Hindlimb muscle (tissue), 1 donor: ENCODE data around the gene ZFP69. TPM values are rescaled to one million over a fixed set of nuclear protein-coding genes. Genes with fewer than 3 reads are reported as not detected.

Source experiments
- DNase-seq: peaks from one replicate; pipeline ENCODE4 v3.0.0-alpha.2; 2013
- polyA plus RNA-seq: library from polyadenylated mRNA; unstranded; fragments of 120-200 nt; gene quantifications from one replicate; pipeline ENCODE4 v1.2.1, GENCODE V29; 2013; ENCODE audit not compliant: insufficient read length

Gene ZFP69
- polyA plus RNA-seq, 1 donor: 5.0 TPM

DNA sequence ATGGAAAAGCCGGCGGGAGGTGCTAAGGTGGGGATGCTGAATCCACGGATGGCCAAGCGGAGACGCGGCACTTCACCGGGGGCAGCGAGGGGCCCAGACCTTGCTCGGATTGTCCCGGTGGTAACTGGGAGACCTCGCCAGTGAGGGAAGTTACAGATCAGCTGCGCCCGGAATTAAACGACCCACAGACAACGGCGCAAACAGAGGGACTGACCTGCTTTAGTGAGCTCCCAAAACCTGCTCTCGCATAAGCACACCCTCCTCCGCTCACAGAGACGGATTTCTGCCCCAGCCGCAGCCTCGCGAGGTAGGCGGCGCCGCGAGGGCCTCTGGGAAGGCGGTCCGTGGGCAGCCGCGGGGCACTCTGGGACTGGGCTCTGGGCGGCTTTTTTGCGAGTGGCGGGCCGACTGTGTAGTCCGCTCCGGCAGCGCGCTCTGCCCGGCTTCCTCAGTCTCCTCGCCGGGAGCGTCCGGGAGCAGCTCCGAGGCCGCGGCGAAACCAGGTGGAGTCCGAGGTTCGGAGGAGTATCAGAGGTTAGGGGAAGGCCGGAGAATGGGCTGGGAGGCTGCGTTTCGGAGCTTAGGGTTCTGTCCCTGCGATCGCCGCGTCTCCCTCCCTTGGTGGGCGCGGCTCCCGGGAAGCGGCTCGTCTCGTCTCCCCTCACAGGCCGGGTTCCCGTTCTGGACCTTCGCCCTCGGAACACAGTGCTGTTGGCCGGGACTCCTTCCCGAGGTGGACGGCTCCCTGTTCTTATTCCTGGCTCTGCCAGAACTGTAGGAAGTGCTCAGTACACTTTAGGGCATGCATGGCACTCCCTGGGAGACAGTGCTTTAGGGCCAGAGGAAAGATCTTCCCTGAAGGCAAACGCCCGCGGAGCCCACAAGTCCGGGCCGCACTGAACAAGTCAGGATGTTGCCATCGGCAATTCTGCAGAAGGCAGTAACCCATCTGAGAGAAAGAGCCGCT, 31.6 kb downstream of the ZFP69 start, which contains the start of gene EXO5:
Gene EXO5, plus strand, starts transcription at position 393 of the 967 bp plus-strand sequence. CDS start 5,778 bp downstream, outside the sequence.
- peak; percentile 80 for DNase-seq

- no peak for DNase-seq
Observed at GRCh38 chr1:40519517-40519916, 42.4 kb downstream of the ZFP69 start.

- DNase-seq: no peak
Observed at GRCh38 chr1:40530735-40531380, 53.8 kb downstream of the ZFP69 start.

GRCh38 chr1:40531381-40532061, 54.4 kb downstream of the ZFP69 start, which contains the start of gene ZNF684:
Gene ZNF684, plus strand, starts transcription at chr1:40531637. Its CDS starts 1,530 bp downstream, at chr1:40533167.
- peak; percentile 91 for DNase-seq

- peak; percentile 4 for DNase-seq
Observed at GRCh38 chr1:40532062-40532389, 54.9 kb downstream of the ZFP69 start.

DNA sequence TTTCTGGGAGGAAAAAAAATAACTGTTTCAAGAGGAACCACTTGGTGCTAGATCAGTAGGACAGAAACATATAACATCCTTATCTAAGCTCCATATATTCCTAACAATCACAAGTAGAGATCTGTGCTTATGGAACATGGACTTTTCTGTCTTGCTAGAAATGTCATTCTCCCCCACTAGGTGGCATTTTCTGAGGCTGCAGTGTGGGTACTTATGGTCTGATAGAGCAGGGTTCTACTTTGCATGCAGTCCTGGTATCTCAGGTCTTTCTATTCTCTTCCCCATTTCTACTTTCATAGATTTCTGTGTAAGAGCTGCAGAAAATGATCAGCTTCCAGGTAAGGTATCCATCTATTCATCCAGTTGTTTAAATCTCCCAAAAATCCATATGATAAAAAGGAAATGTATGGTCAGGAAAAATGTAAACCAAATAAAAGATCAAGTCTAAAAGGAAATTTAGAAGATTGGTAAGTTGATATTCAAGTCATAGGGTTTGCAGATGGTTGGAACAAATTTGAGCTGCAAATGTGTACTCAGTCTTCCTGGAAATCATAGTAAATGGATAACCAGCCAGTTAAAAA, 55.8 kb downstream of the ZFP69 start:
- peak; percentile 9 for DNase-seq

GRCh38 chr1:40534589-40534988, 57.5 kb downstream of the ZFP69 start:
- DNase-seq: no peak

GRCh38 chr1:40535732-40536131, 58.6 kb downstream of the ZFP69 start:
- no peak for DNase-seq

DNA sequence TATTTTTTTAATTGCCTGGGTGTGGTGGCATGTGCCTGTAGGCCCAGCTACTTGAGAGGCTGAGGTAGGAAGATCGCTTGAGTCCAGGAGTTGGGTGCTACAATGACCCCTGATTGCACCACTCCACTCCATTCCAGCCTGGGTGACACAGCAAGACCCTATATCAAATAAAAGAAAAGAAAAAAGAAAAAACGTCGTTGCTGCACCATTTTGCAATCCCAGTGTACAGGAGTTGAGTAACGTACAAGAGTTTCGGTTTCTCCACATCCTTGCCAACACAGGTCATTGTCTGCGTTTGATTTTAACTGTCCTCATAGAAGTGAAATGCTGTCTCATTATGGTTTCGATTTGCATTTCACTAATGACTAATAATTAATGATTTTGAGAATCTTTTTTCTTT, 62.2 kb downstream of the ZFP69 start:
- DNase-seq: no peak

Other genes starting within 250 kb of the ZFP69 start
- not detected for gene TMCO2, start 229.4 kb upstream of the ZFP69 start, polyA plus RNA-seq
- gene ZMPSTE24, start 219.1 kb upstream of the ZFP69 start, polyA plus RNA-seq: 24.5 TPM
- 1.2 TPM for gene COL9A2, start 160.0 kb upstream of the ZFP69 start, polyA plus RNA-seq
- gene SMAP2, start 103.6 kb upstream of the ZFP69 start, polyA plus RNA-seq: 16.3 TPM
- 2.7 TPM for gene ZFP69B, start 26.8 kb upstream of the ZFP69 start, polyA plus RNA-seq
- gene EXO5, start 31.5 kb downstream of the ZFP69 start, polyA plus RNA-seq: 7.2 TPM
- 3.6 TPM for gene ZNF684, start 54.3 kb downstream of the ZFP69 start, polyA plus RNA-seq
- 0.46 TPM for gene RIMS3, start 188.4 kb downstream of the ZFP69 start, polyA plus RNA-seq
- 63.2 TPM for gene NFYC, start 214.4 kb downstream of the ZFP69 start, polyA plus RNA-seq